GM18508 (cell line): ENCODE data around the gene PSG1.
"Not testable (repeated sequence)": the region's sequence is repeated elsewhere in the genome, so short reads cannot be mapped to it uniquely, and the experiment has no call there.

ENCODE experiments used
- ATAC-seq: cut with Tn5 transposase; IDR thresholded peaks from one replicate; pipeline ENCODE4 v1.9.1; 2021; ENCODE audit warnings: moderate number of reproducible peaks; ENCODE audit not compliant: insufficient read depth, unreplicated experiment

The PSG1 gene

GRCh38 chr19:42832023-42832680, 47.4 kb downstream of the PSG1 start:
- not testable (repeated sequence) for ATAC-seq

- no peak for ATAC-seq
Measured at GRCh38 chr19:42831221-42832019, 48.1 kb downstream of the PSG1 start.

GRCh38 chr19:42821306-42821977, 58.1 kb downstream of the PSG1 start:
- not testable (repeated sequence) for ATAC-seq

- ATAC-seq, result not testable (repeated sequence)
Measured at GRCh38 chr19:42819960-42820650, 59.4 kb downstream of the PSG1 start.

- no peak for ATAC-seq
Measured at GRCh38 chr19:42816894-42817293, 62.6 kb downstream of the PSG1 start.
